ENCODE measurements around the gene AADAC.
"Not testable (repeated sequence)": the region's sequence is repeated elsewhere in the genome, so short reads cannot be mapped to it uniquely, and the experiment has no call there.

The AADAC gene

DNA sequence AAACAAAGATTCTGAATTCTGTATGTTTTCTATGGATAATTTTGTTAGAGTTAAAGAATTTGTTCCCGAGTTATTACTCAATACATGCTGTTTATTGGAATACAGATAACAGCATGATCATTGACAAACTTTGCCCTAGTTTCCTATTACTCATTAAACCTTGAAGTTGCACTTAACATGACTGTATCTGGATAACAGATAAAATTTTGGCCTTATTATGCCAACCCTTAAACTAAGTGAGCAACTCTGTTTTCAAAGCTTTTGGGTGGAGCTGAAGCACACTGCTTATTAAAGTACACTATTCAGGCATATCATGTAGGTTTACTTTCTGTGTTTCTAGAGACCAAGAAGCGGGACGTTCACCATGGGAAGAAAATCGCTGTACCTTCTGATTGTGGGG is at the start of gene AADAC:
AADAC (plus strand) TSS at position 318 of the 400 bp plus-strand sequence; CDS start at position 365, 47 bp downstream.
- DNase-seq = no peak

- DNase-seq = not testable (repeated sequence)
These were observed 49.2 kb upstream of the AADAC start for GRCh38 chr3:151764699-151765098.

- no peak for DNase-seq
These were observed 48.2 kb upstream of the AADAC start for GRCh38 chr3:151765685-151766084.

GRCh38 chr3:151766454-151766853 is 47.5 kb upstream of the AADAC start:
- DNase-seq = no peak

DNA sequence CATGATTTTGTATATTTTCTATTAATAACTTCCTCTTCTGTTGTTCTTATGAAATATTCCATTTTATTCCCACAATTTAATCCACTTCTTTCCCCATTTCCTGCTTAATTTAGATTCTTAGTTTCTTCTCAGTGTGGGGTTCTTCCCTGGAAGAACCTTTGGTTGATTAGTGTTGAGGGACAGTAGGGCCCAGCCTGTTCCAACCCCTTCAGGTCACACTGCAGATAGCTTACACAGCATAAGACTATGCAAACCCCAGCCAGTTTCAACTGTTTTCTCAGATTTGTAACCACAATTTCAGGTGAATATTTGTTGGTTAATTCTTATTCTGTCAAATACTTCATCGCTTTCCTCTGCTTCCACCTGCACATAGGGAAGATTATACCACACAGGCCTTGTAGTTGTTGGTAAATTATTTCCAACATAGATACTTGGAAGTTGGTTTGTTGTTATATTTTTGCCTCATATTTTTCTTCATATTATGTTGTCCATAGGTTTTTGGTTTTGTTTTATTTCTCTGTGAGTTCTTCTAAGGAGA is 45.5 kb upstream of the AADAC start:
- no peak for DNase-seq

DNA sequence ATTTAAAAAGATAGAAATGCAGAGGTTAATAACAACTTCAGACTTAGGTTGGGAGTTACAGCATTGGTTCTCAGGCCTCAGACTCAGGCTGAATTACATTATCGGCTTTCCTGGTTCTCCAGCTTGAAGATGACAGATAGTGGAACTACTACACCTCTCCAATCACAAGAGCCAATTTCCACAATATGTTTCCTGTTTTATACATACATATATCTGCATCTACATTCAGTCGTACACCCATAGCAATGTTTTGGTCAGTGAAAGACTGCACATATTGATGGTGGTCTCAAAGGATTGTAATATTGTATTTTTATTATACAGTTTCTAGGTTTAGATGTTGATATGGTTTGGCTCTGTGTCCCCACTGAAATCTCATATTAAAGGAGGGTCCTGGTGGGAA is 44.7 kb upstream of the AADAC start:
- no peak for DNase-seq

DNA sequence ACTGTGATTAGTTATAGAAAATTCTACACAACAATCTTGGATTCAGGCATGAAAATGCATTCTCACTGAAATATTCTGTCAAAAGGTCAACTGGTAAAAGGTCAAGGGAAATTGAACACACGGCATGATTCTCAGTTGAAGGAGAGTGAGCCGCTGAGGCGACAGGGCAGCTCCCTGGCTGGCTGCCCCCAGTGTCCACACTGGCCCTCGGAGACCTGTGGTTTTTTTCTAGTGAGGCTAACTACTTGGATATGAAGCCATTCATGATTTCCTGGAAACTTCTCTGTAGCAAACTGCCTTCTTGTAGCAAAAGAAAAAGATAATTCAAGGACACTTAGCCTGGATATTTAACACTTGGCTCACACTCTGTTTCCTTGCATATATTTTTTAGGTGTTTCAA is 43.0 kb upstream of the AADAC start:
- DNase-seq = no peak

GRCh38 chr3:151772825-151773480 is 41.0 kb upstream of the AADAC start:
- no peak for DNase-seq

- DNase-seq = no peak
These were observed 39.7 kb upstream of the AADAC start for GRCh38 chr3:151774235-151774634.

DNA sequence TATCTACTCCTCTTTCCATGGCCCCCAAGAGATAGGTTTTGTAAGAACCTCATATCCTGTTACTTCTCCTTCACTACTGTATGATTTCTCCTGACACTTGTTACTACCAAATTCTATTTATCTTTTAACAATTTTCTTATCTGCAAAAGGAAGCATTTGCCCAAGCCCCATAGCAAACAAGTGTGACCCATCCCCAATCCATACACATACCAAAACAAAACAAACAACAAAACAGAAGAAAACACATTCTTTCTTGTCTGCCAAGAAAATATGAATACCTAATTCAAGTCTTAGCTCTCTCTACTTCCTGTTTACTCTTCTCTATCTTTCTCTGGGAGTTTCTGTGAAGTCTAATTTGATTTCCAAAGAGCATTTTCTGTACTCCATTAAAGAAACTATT is 39.0 kb upstream of the AADAC start:
- DNase-seq = no peak

DNA sequence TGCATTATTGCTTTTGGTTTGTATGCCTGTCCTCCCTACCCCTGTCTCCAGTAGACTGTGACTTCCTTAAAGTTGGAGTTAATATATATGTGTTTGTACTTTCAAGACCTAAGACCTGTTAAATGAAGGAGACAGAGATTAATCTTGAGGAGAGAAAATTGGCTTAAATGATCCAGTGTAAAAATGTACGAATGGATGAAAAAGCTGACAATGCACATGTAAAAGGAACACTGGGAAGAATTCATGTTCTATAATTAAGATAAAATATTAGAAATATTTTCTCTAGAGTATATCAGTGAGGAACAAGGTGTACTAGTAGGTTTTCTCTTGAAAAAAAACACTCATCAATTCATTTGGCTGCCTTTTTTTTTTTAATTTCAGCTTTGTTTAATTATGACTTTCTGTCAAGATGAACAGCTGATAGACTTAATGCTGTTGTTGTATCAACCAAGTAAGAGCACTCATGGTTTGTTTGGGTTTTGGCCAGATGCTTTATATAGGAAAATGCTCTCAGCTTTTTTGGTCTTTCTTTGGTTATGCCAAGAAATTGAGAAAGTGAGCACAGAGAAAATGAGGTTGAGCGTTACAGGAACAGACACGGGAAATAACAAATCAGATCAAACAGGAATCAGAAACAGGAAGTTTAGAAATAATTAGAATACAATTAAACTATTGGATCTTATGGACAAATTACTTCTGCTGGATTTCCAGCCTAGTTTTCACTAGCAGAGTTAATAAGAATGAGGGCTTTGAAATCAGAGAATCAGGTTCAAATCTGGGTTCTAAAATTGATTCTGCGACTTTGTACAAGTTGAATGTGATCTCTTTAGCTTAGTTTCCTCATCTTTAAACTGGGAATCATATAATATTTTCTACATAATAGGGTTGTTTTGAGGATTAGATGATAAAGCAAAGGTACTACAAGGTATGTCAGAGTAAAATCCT is 38.3 kb upstream of the AADAC start:
- DNase-seq = no peak

GRCh38 chr3:151776259-151776740 is 37.6 kb upstream of the AADAC start:
- DNase-seq = no peak

DNA sequence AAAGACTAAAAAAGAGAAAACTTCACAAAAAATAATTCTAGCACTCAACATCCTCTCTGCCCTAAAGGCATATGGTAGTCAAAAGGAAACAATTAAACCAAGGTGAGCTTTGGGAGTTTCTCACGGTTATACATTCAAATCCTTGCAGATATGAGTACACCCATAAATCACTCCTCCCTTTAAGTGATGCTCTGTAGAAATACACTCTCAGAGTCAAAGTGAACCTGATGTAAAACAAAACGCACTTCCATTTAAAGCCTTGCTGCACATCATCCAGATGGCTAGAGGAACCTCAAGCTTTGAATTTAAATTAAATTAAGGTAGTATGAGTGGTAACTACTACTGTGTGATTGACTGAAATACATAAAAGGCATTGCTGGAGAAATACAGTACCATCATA is 36.0 kb upstream of the AADAC start:
- no peak for DNase-seq

DNA sequence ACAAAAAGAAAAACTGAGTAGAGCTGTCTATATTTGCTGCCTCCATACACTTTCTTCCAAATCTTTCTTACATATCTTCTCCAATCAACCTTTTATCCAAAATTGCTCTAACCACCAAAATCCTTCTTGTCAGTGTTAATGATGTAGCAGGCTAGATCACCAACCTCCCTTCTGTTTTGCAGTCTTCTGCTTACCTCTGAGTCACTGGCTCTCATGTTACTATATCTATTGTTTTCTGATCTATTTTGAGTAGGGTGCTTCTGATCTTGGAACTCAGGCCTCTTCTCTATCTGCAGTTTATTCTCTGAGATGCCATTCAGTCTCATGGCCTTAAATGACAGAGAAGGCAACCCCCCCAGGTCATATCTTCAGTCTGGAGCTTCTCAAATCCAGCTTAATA is 26.3 kb upstream of the AADAC start:
- DNase-seq = no peak

DNA sequence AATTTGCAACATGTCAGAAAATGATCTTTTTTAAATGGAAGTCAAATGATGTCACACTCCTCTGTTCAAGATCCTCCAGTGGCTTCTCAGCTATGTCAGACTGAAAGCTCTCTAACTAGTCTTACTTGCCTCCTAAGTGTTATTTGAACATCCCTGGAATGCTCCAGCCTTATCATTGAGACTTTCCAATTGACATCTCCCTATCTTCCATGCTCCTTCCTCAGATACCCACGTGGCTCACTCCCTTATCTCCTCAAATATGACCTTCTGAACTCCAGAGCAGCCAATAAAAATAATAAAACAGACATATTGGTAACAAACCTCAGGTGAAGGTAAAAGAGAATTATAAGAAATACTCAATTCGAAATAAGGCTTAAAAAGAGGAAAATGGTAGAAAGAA is 25.5 kb upstream of the AADAC start:
- no peak for DNase-seq

- DNase-seq = no peak
These were observed 24.0 kb upstream of the AADAC start for GRCh38 chr3:151789853-151790463.

GRCh38 chr3:151790763-151791162 is 23.2 kb upstream of the AADAC start:
- not testable (repeated sequence) for DNase-seq

DNA sequence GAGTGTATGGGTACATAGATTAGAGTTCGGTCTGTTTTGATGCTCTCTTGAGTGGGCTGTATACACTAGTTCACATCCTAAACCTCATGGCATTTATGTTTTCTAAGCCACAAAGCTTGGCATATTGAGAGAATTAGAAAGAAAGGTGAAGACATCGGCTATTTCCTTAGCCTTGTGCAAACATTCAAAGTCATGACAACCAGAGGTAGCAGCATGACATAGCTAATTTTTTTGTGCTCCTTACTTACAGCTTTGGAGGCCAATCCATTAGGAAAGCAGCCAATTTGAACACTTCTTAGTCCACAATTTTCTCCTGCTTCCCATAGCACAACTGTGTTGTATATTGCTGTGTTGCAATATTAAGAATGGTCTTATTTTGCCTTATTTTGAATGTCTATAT is 21.5 kb upstream of the AADAC start:
- no peak for DNase-seq

DNA sequence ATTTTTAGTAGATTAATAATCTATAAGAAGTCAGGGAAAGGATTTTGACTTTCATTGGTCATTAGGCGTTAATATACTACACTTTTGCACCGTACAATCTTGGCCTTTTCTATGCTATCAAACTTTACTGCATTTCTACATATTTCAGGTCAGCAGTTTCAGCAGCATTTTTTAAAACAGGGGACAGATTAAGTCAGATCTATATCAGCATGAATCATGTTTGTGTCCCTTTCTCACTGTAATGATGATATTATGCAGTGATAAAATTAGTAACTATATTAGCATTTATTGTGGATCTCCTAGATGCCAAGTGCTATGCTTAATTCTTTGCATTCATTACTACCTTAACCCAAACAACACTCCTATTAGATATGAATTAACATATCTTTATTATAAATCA is 20.3 kb upstream of the AADAC start:
- DNase-seq = no peak

GRCh38 chr3:151794080-151794479 is 19.8 kb upstream of the AADAC start:
- no peak for DNase-seq

DNA sequence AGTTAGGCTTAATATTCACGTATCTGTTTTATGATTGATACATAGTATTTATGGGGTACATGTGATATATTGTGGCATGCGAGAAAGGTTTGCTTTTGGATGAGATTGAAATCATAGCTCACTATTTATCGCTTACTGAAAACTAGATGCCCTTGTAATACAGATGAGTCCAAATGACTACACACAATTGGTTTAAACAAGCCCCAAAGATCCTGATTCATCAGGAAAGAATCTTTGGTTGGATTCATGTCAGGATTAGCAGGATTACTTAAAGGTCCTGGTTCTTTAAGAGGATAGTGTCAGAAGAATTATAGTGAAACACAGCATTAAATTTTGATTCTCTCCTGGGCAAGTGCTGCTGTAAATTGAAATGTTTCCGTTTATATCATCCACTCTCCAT is 18.6 kb upstream of the AADAC start:
- no peak for DNase-seq

- no peak for DNase-seq
These were observed 17.7 kb upstream of the AADAC start for GRCh38 chr3:151796105-151796680.

DNA sequence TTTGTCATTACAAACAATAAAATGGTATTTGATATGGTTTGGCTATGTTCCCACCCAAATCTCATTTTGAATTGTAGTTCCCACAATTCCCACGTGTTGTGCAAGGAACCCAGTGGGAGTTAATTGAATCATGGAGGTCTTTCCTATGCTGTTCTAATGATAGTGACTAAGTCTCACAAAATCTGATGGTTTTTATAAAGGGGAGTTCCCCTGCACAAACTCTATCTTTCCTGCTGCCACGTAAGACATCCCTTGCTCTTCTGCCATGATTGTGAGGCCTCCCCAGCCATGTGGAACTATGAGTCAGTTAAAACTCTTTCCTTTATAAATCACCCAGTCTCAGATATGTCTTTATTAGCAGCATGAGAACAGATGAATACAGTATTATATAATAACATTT is 15.4 kb upstream of the AADAC start:
- no peak for DNase-seq
